Endodermal cell (in vitro differentiated cells): ENCODE measurements around the gene GALK2. TPM values are rescaled to one million over a fixed set of nuclear protein-coding genes. Genes with fewer than 3 reads are reported as not detected.

Source experiments
- DNase-seq: peaks from one replicate; pipeline ENCODE4 v3.0.0-alpha.2; 2017
- H3K27ac ChIP-seq: 2 replicates; pipeline ENCODE4 v1.5.1; 2013; ENCODE audit warnings: mild to moderate bottlenecking, low read depth, low read length, moderate library complexity
- H3K27me3 ChIP-seq: 2 replicates; pipeline ENCODE4 v1.6.1; 2013; ENCODE audit warnings: mild to moderate bottlenecking, low read length, moderate library complexity; ENCODE audit not compliant: insufficient read depth, control insufficient read depth, poor library complexity, severe bottlenecking
- H3K36me3 ChIP-seq: 2 replicates; pipeline ENCODE4 v1.7.0; 2013; ENCODE audit warnings: mild to moderate bottlenecking, low read length, moderate library complexity; ENCODE audit not compliant: control insufficient read depth, insufficient read depth
- H3K4me1 ChIP-seq: one replicate; pipeline ENCODE4 v1.7.0; 2013; ENCODE audit warnings: low read length; ENCODE audit not compliant: control insufficient read depth, insufficient read depth
- H3K4me3 ChIP-seq: 2 replicates; pipeline ENCODE4 v1.5.1; 2013; ENCODE audit warnings: mild to moderate bottlenecking, low read length, moderate library complexity
- H3K9ac ChIP-seq: 2 replicates; pipeline ENCODE4 v1.6.1; 2013; ENCODE audit warnings: mild to moderate bottlenecking, low read length, moderate library complexity; ENCODE audit not compliant: poor library complexity, severe bottlenecking; ENCODE audit errors: extremely low read depth
- H3K9me3 ChIP-seq: 2 replicates; pipeline ENCODE4 v1.6.1; 2013; ENCODE audit warnings: mild to moderate bottlenecking, low read length, moderate library complexity; ENCODE audit not compliant: control insufficient read depth
- H3K27ac Mint-ChIP-seq: 2 replicates; pipeline ENCODE4 v1.8.0; 2020; ENCODE audit warnings: mixed read lengths
- H3K27me3 Mint-ChIP-seq: 2 replicates; pipeline ENCODE4 v1.8.0; 2021; ENCODE audit warnings: mild to moderate bottlenecking, mixed read lengths; ENCODE audit not compliant: insufficient read depth
- H3K36me3 Mint-ChIP-seq: 2 replicates; pipeline ENCODE4 v1.8.0; 2020; ENCODE audit warnings: low read depth, mixed read lengths
- H3K4me1 Mint-ChIP-seq: 2 replicates; pipeline ENCODE4 v1.8.0; 2020; ENCODE audit warnings: mixed read lengths
- H3K4me3 Mint-ChIP-seq: 2 replicates; pipeline ENCODE4 v1.8.0; 2020; ENCODE audit warnings: mild to moderate bottlenecking, moderate library complexity, mixed read lengths
- H3K9me3 Mint-ChIP-seq: 2 replicates; pipeline ENCODE4 v1.8.0; 2020; ENCODE audit warnings: mild to moderate bottlenecking, mixed read lengths
- CTCF ChIP-seq: fragments of 200-600 bp; sonication (generic); conservative IDR thresholded peaks from 2 replicates; pipeline ENCODE4 v1.5.0; 2021; ENCODE audit warnings: antibody characterized with exemption, mild to moderate bottlenecking
- WGBS, 2 experiments: methylation state at CpG; one replicate each; pipeline versions ENCODE4 v1.1.5 to v1.1.7; 2013; ENCODE audit warnings: missing lambda C conversion rate in 2 of 2, mixed read lengths in 1 of 2; ENCODE audit not compliant: insufficient coverage in 1 of 2, insufficient read length in 1 of 2; 5-methylcytosine and 5-hydroxymethylcytosine counted together
- total RNA-seq, 2 donors: library from RNA; stranded (reverse); fragmentation: NEBNext Ultra II Directional in 1 of 2; extraction: Animal tissue kit (Norgen Biotek cat#: 25700) in 1 of 2; gene quantifications; 2 replicates in 1 of 2; 3 replicates in 1 of 2; pipeline ENCODE4 v1.2.1, GENCODE V29; 2021

GALK2 gene
- total RNA-seq, 2 donors from 2014 or later, result 13.4 to 19.1 TPM

- DNase-seq, result no peak
- no peak overlapping the region for H3K9ac ChIP-seq
- H3K4me1 ChIP-seq, result no peaks in the 10 kb centered on the region
- H3K36me3 Mint-ChIP-seq, result peaks cover 30% of the 10 kb centered on the region
- no peak overlapping the region for H3K4me3 Mint-ChIP-seq
- H3K27me3 ChIP-seq, result no peaks in the 10 kb centered on the region
- H3K36me3 ChIP-seq, result no peaks in the 10 kb centered on the region
- peaks cover 2% of the 10 kb centered on the region for H3K4me1 Mint-ChIP-seq
- 100% methylated on average over 1 of the region's 1 CpG for WGBS, 2 experiments
- H3K27ac ChIP-seq, result no peak overlapping the region
- H3K4me3 ChIP-seq, result no peak overlapping the region
- no peaks in the 10 kb centered on the region for H3K9me3 ChIP-seq
- no peaks in the 10 kb centered on the region for H3K27me3 Mint-ChIP-seq
- TF ChIP-seq CTCF, result no peak
- no peak overlapping the region for H3K27ac Mint-ChIP-seq
- H3K9me3 Mint-ChIP-seq, result peaks cover 18% of the 10 kb centered on the region
Measured at GRCh38 chr15:49297584-49297983, 127.5 kb downstream of the GALK2 start.

GRCh38 chr15:49300856-49301255 is 130.8 kb downstream of the GALK2 start:
- peaks cover 2% of the 10 kb centered on the region for H3K4me1 Mint-ChIP-seq
- Histone ChIP-seq H3K27me3 (no peaks in the 10 kb centered on the region), H3K27ac (no peak overlapping the region), H3K9me3 (no peaks in the 10 kb centered on the region), H3K4me3 (no peak overlapping the region), H3K36me3 (no peaks in the 10 kb centered on the region), H3K9ac (no peak overlapping the region), H3K4me1 (no peaks in the 10 kb centered on the region)
- H3K4me3 Mint-ChIP-seq, result no peak overlapping the region
- H3K27ac Mint-ChIP-seq, result no peak overlapping the region
- 94% methylated on average over 3 of the region's 3 CpGs; no CpG with 5 or more reads in 1 of the 2 experiments for WGBS, 2 experiments
- no peaks in the 10 kb centered on the region for H3K27me3 Mint-ChIP-seq
- peaks cover 28% of the 10 kb centered on the region for H3K36me3 Mint-ChIP-seq
- no peak for TF ChIP-seq CTCF
- H3K9me3 Mint-ChIP-seq, result peaks cover 18% of the 10 kb centered on the region
- no peak for DNase-seq

- Histone ChIP-seq H3K27ac (no peak overlapping the region), H3K27me3 (no peaks in the 10 kb centered on the region), H3K4me3 (no peak overlapping the region), H3K36me3 (no peaks in the 10 kb centered on the region), H3K4me1 (no peaks in the 10 kb centered on the region), H3K9ac (no peak overlapping the region), H3K9me3 (no peaks in the 10 kb centered on the region)
- DNase-seq, result no peak
- H3K27me3 Mint-ChIP-seq, result no peaks in the 10 kb centered on the region
- no peak overlapping the region for H3K4me3 Mint-ChIP-seq
- H3K36me3 Mint-ChIP-seq, result peaks cover 26% of the 10 kb centered on the region
- H3K9me3 Mint-ChIP-seq, result peaks cover 18% of the 10 kb centered on the region
- no peak for TF ChIP-seq CTCF
- H3K4me1 Mint-ChIP-seq, result peaks cover 2% of the 10 kb centered on the region
- no peak overlapping the region for H3K27ac Mint-ChIP-seq
Measured at GRCh38 chr15:49301562-49301961, 131.5 kb downstream of the GALK2 start.
